HepG2 (cell line): ENCODE measurements around the gene KMT2B. TPM values are rescaled to one million over a fixed set of nuclear protein-coding genes. Genes with fewer than 3 reads are reported as not detected.
A peak's percentile ranks its signal among the peaks of the same experiment; 100 is the strongest.

ENCODE experiments used
- ESRRA ChIP-seq: sonication (generic); formaldehyde crosslinking; IDR thresholded peaks from 2 replicates; pipeline ENCODE4 v1.5.1; 2020; ENCODE audit warnings: mild to moderate bottlenecking, low read depth, missing genetic modification reagents
- HNRNPLL ChIP-seq: fragments of 200-400 bp; formaldehyde crosslinking; IDR thresholded peaks from 2 replicates; pipeline ENCODE4 v1.6.1; 2017; ENCODE audit warnings: mild to moderate bottlenecking, low read depth, low read length; ENCODE audit not compliant: poor library complexity, severe bottlenecking
- SNAPC4 ChIP-seq: sonication (generic); formaldehyde crosslinking; IDR thresholded peaks from 2 replicates; pipeline ENCODE4 v1.4.0; 2020; ENCODE audit warnings: mild to moderate bottlenecking, missing genetic modification reagents
- THAP11 ChIP-seq: IDR thresholded peaks from 2 replicates; pipeline ENCODE4 v1.6.1; 2016; ENCODE audit warnings: missing biosample characterization, missing genetic modification reagents
- TRIM24 ChIP-seq: sonication (generic); formaldehyde crosslinking; IDR thresholded peaks from 2 replicates; pipeline ENCODE4 v1.8.0; 2022; ENCODE audit warnings: mild to moderate bottlenecking, missing genetic modification reagents
- UBTF ChIP-seq: sonication (generic); formaldehyde crosslinking; IDR thresholded peaks from 2 replicates; pipeline ENCODE4 v1.4.0; 2020; ENCODE audit warnings: mild to moderate bottlenecking, missing genetic modification reagents
- ZBTB10 ChIP-seq: sonication (generic); formaldehyde crosslinking; IDR thresholded peaks from 2 replicates; pipeline ENCODE4 v1.4.0; 2020; ENCODE audit warnings: missing genetic modification reagents, borderline replicate concordance
- ZKSCAN5 ChIP-seq: sonication (generic); formaldehyde crosslinking; IDR thresholded peaks from 2 replicates; pipeline ENCODE4 v1.5.1; 2020; ENCODE audit warnings: mild to moderate bottlenecking, missing genetic modification reagents
- ZNF230 ChIP-seq: sonication (generic); formaldehyde crosslinking; IDR thresholded peaks from 2 replicates; pipeline ENCODE4 v1.4.0; 2020; ENCODE audit warnings: mild to moderate bottlenecking, missing genetic modification reagents
- ZNF331 ChIP-seq: sonication (generic); formaldehyde crosslinking; IDR thresholded peaks from 2 replicates; pipeline ENCODE4 v1.4.0; 2020; ENCODE audit warnings: missing genetic modification reagents
- ZNF550 ChIP-seq: sonication (generic); formaldehyde crosslinking; IDR thresholded peaks from 2 replicates; pipeline ENCODE4 v1.4.0; 2020; ENCODE audit warnings: mild to moderate bottlenecking, missing genetic modification reagents, borderline replicate concordance
- ZNF558 ChIP-seq: sonication (generic); formaldehyde crosslinking; IDR thresholded peaks from 2 replicates; pipeline ENCODE4 v1.9.0; 2022; ENCODE audit warnings: mild to moderate bottlenecking, missing genetic modification reagents, borderline replicate concordance
- ZNF576 ChIP-seq: sonication (generic); formaldehyde crosslinking; IDR thresholded peaks from 2 replicates; pipeline ENCODE4 v1.4.0; 2020; ENCODE audit warnings: mild to moderate bottlenecking, missing genetic modification reagents
- ZNF776 ChIP-seq: sonication (generic); formaldehyde crosslinking; IDR thresholded peaks from 2 replicates; pipeline ENCODE4 v1.4.0; 2020; ENCODE audit warnings: mild to moderate bottlenecking, missing genetic modification reagents
- polyA plus RNA-seq, 8 experiments: library from polyadenylated mRNA; depleted of rRNA in 3 of 8; stranded (reverse) in 7 of 8; unstranded in 1 of 8; fragments of >200 nt; fragmentation: Illumina TruSeq in 4 of 8; extraction: Trizol in 4 of 8; gene quantifications; 2 replicates each; pipeline versions ENCODE4 v1.2.1 to v1.2.3, GENCODE V29; 2011 to 2016; ENCODE audit warnings: low read depth in 4 of 8, missing spikeins in 1 of 8, mixed read lengths in 1 of 8; ENCODE audit not compliant: insufficient read depth in 1 of 8
- total RNA-seq, 5 experiments: library from RNA; depleted of rRNA; stranded (reverse); fragments of >200 nt; fragmentation: Illumina TruSeq; extraction: Trizol; gene quantifications; 2 replicates each; pipeline ENCODE4 v1.2.3, GENCODE V29; 2016; ENCODE audit warnings: low read depth in 1 of 5

The KMT2B gene
- total and polyA plus RNA-seq, 2 of the 13 experiments (the other 11 are each of a cell fraction or from before 2014, with no cell fraction given) = 6.2 to 16.9 TPM

GRCh38 chr19:35783469-35784434 lies 65.9 kb downstream of the KMT2B start (continued):
- TF ChIP-seq ZNF776 = no peak
- no peak for TF ChIP-seq ZNF550
- no peak for TF ChIP-seq ZNF230
- TF ChIP-seq ZNF331 (CRISPR knock-in tag) = no peak
- no peak for TF ChIP-seq HNRNPLL
- peak; percentile 34; the same call in 1 of the 2 replicates for TF ChIP-seq UBTF
- peak; percentile 61; the same call in 1 of the 2 replicates for TF ChIP-seq THAP11 (CRISPR knock-in tag)
- 0 out of 2 replicates have a peak, but pooled peaks have one; percentile 12 for TF ChIP-seq ZBTB10 (CRISPR knock-in tag)
- TF ChIP-seq ZKSCAN5 (CRISPR knock-in tag) = peak; percentile 70; the same call in 1 of the 2 replicates
- no peak for TF ChIP-seq TRIM24 (CRISPR knock-in tag)
- TF ChIP-seq ZNF576 = no peak
- no peak for TF ChIP-seq SNAPC4 (CRISPR knock-in tag)
- TF ChIP-seq ESRRA (CRISPR knock-in tag) = peak; percentile 80; the same call in 1 of the 2 replicates
- TF ChIP-seq ZNF558 (CRISPR knock-in tag) = no peak
